Right cardiac atrium (tissue), 5 donors: ENCODE results near the gene ADAMTS3. TPM values are rescaled to one million over a fixed set of nuclear protein-coding genes. Genes with fewer than 3 reads are reported as not detected.

Source experiments
- ATAC-seq, 2 donors: fragments of 200-7000 bp; cut with Tn5 transposase; one replicate each; pipeline versions ENCODE4 v1.8.0 to v1.9.1; 2020; ENCODE audit warnings: moderate library complexity in 2 of 2, mild to moderate bottlenecking in 1 of 2
- DNase-seq, 3 donors: peaks; one replicate each; pipeline ENCODE4 v3.0.0-alpha.2; 2020
- H3K27ac ChIP-seq: one replicate; pipeline ENCODE4 v1.5.1; 2013; ENCODE audit warnings: mild to moderate bottlenecking, low read length, control low read depth, moderate library complexity
- H3K27me3 ChIP-seq: one replicate; pipeline ENCODE4 v1.6.1; 2013; ENCODE audit not compliant: control insufficient read depth, insufficient read depth
- H3K4me1 ChIP-seq: one replicate; pipeline ENCODE4 v1.6.1; 2013; ENCODE audit warnings: low read length; ENCODE audit not compliant: control insufficient read depth, insufficient read depth
- H3K4me3 ChIP-seq: one replicate; pipeline ENCODE4 v1.5.1; 2013; ENCODE audit warnings: low read length, control low read depth
- H3K9me3 ChIP-seq: one replicate; pipeline ENCODE4 v1.6.1; 2013; ENCODE audit warnings: low read length; ENCODE audit not compliant: control insufficient read depth
- WGBS: extraction: QIAGEN DNeasy Blood & Tissue Kit; methylation state at CpG from one replicate; pipeline ENCODE4 v1.1.7; 2013; 5-methylcytosine and 5-hydroxymethylcytosine counted together
- intact Hi-C, 4 donors: fragments of 100-400 bp; cut with DNase I; formaldehyde crosslinking; loops; one replicate each; pipeline versions ENCODE4 v1.11.0 to v1.14.0; 2022 to 2023
- long read RNA-seq, 4 donors: library from polyadenylated mRNA; unstranded; transcript quantifications; one replicate each; pipeline ENCODE4 v2.0.0, GENCODE V29; 2020 to 2021
- polyA plus RNA-seq: library from polyadenylated mRNA; stranded (reverse); fragments of 200-250 nt; gene quantifications from one replicate; pipeline ENCODE4 v1.2.3, GENCODE V29; 2013
- total RNA-seq, 4 donors: library from RNA; stranded (reverse); fragmentation: NEBNext Ultra II Directional; extraction: Animal tissue kit (Norgen Biotek cat#: 25700); gene quantifications; one replicate each; pipeline ENCODE4 v1.2.1, GENCODE V29; 2021
- donor health status: healthy with polysubstance abuse.
- donor health status: DM: no; HTN: yes; CAD: no.
- donor health status: DM: no; HTN: no; CAD: no.
- donor health status: DM: no; HTN: yes; CAD: no; lungs with severe emphysema.
- donor health status: DM: yes; HTN: yes; CAD: no.

Gene ADAMTS3
- total RNA-seq (1 to 10 TPM; 1.2 to 2.4 (median 2.2) TPM), polyA plus RNA-seq (0.70 TPM)
- long read RNA-seq, donor 1, partial matches to known transcripts = 0 of 2 reads
- long read RNA-seq, donor 1, other reads (novel, unspliced or antisense) = 2 of 2 reads
- long read RNA-seq, donor 2 = 0 reads
- long read RNA-seq, donor 3, partial matches to known transcripts = 3 of 5 reads
- long read RNA-seq, donor 3, other reads (novel, unspliced or antisense) = 2 of 5 reads
- long read RNA-seq, donor 4, partial matches to known transcripts = 0 of 1 reads
- long read RNA-seq, donor 4, other reads (novel, unspliced or antisense) = 1 of 1 reads

DNA sequence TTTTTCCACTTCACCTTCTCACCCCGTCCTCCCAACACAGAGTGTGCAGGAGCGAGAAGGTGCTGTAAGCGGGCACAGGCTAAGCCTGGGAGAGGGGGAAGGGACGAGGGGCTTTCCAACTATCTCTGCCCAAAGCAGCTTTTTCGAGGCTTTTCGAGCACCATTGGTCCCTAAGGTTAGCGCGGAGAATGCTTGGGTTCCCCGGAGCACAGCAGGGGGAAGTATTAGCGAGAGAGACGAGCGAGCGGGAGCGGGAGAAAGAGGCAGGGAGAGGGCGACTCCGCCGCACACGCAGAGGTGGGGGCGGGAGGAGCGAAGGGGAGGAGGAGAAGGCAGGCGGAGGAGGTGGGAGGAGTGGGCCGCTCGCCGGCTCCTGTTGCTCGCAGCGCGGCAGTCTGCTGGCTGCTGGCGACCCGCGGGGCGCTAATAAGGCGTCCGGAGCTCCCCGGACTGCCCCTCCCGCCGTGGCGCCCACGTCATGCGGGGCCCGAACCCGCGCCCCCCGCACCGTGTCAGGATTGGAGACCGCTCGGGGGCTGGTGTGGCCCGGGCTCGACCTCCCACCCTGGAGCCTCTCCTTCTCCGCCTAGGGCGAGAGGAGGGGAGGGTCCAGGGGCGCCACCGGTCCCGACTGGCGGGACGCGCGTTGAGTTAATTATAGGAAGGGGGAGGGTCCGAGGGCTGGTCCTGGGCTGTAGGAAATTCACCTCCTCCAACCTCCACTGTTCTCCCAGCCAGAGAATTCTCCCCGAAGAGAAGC, at the start of gene ADAMTS3:
TSS of gene ADAMTS3 (minus strand) at position 263 of the 760 bp plus-strand sequence. CDS start 459 bp downstream, outside the sequence.
- Histone ChIP-seq H3K9me3 (no peaks in the 10 kb centered on the region), H3K4me3 (peak within 1 kb of the TSS; percentile 86), H3K27me3 (no peaks in the 10 kb centered on the region), H3K27ac (peak within 1 kb of the TSS; percentile 53), H3K4me1 (no peaks in the 10 kb centered on the region)
- WGBS = under 1% methylated on average over 59 of the region's 59 CpGs
- peak; percentile 71 to 87 (median 86) for DNase-seq
- ATAC-seq = peak; percentile 91 to 92
- intact Hi-C loops = no loop called here

DNA sequence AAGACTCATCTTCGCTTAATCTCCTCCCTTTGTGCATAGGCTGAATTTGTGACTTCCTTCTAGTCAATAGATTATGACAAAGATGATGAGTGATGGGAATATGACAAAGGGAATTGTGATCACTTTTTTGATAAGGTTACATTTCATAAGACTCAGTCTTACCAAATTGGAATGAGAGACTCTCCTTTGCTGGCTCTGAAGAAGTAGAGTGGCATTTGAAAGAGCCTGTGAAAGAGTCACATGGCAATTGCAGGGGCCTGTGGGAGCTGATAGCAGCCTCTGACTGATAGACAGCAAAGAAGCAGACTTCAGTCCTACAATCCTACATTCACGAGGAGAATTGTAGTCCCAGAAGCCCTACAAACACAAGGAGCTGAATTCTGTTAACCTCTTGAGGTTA, 44.9 kb upstream of the ADAMTS3 start:
- no peaks in the 10 kb centered on the region for H3K27me3 ChIP-seq
- no peaks in the 10 kb centered on the region for H3K9me3 ChIP-seq
- ATAC-seq (no peak), DNase-seq (no peak)
- intact Hi-C loops = no loop called here
- no peak overlapping the region for H3K4me3 ChIP-seq
- no peak overlapping the region for H3K27ac ChIP-seq
- 57% methylated on average over 2 of the region's 2 CpGs for WGBS
- no peaks in the 10 kb centered on the region for H3K4me1 ChIP-seq

DNA sequence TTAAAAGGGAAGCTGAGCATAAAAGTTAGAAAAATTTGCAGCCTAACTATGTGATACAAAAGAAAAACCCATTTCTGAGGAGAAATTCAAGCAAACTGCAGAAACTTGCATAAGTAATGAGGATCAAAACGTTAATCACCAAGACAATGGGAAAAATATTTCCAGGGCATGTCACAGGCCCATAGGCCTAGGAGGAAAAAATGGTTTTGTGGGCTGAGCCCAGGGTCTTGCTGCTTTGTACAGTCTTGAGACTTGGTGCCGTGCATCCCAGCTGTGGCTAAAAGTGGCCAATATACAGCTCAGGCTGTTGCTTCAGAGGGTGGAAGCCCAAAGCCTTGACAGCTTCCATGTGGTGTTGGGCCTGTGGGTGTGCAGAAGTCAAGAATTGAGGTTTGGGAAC, 37.7 kb upstream of the ADAMTS3 start:
- no peak overlapping the region for H3K4me3 ChIP-seq
- H3K27me3 ChIP-seq = no peaks in the 10 kb centered on the region
- no peak for ATAC-seq
- no peak overlapping the region for H3K27ac ChIP-seq
- no peaks in the 10 kb centered on the region for H3K9me3 ChIP-seq
- DNase-seq = no peak
- intact Hi-C loops = no loop called here
- WGBS = 74% methylated on average over 2 of the region's 2 CpGs
- H3K4me1 ChIP-seq = no peaks in the 10 kb centered on the region

DNA sequence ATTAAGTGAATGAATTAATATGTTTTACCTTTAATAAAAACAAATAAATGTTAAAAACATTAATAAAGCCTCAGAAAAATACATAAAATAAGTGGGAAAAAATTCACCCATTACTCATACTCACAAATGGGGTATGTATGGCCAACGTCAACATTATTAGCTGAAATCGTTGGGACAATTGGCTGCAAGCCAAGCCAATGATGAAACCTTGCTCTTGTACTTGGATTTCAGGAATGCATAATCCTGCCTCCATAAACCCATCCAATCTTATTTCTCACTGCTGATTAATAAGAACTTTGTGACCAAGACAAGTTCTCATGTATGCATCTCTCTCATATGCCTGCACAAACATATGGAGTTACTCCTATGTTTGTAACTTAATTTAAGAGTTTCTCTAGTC, 35.3 kb upstream of the ADAMTS3 start:
- Histone ChIP-seq H3K9me3 (no peaks in the 10 kb centered on the region), H3K4me3 (no peak overlapping the region), H3K4me1 (no peaks in the 10 kb centered on the region), H3K27ac (no peak overlapping the region), H3K27me3 (no peaks in the 10 kb centered on the region)
- ATAC-seq (no peak), DNase-seq (peak in 1 of 3 donors; percentile 30)
- intact Hi-C loops = no loop called here
- WGBS = 42% methylated on average over 2 of the region's 2 CpGs

DNA sequence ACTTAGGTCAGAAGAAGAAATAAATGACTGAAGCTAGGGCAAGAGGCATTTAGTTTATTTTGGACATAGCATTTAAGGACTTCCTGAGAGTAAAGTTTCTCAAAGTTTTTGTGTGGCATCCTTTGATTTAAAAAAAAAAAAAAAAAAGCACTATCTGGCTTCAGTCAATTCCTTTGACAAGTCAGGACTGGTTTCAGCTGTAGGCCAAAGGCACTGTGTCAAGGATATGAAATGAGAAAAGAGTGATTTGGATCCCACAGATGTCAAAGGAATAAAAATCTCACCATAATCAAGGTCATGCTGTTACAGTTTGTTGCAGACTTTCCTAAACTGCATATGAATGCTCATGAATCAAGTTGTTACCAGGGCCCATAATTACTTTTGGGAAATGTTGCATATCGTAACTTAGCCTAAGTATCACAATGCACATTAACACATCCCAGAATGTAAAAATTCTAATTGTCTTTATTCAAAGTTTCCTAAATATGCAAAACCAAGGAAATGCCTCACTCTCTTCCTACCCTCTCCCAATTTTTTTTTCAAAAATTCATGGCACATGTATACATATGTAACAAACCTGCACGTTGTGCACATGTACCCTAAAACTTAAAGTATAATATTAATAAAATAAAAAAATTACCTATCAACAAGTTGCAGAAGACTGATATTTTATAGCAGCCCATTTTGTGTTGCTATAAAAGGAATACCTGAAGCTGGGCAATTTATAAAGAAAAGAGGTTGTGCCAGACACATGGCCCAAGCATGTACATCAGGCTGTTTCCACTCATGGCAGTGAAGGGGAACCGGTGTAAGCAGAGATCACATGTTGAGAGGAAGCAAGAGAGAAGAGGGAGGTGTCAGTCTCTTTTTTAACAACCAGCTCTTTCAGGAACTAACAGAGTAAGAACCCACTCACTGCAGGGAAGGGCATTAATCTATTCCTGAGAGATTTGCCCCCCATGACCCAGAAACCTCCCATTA, 33.7 kb upstream of the ADAMTS3 start:
- Histone ChIP-seq H3K4me3 (no peak overlapping the region), H3K4me1 (no peaks in the 10 kb centered on the region), H3K27me3 (no peaks in the 10 kb centered on the region), H3K9me3 (no peaks in the 10 kb centered on the region), H3K27ac (no peak overlapping the region)
- intact Hi-C loops = no loop called here
- WGBS = 76% methylated on average over 3 of the region's 3 CpGs
- ATAC-seq (no peak), DNase-seq (no peak)

DNA sequence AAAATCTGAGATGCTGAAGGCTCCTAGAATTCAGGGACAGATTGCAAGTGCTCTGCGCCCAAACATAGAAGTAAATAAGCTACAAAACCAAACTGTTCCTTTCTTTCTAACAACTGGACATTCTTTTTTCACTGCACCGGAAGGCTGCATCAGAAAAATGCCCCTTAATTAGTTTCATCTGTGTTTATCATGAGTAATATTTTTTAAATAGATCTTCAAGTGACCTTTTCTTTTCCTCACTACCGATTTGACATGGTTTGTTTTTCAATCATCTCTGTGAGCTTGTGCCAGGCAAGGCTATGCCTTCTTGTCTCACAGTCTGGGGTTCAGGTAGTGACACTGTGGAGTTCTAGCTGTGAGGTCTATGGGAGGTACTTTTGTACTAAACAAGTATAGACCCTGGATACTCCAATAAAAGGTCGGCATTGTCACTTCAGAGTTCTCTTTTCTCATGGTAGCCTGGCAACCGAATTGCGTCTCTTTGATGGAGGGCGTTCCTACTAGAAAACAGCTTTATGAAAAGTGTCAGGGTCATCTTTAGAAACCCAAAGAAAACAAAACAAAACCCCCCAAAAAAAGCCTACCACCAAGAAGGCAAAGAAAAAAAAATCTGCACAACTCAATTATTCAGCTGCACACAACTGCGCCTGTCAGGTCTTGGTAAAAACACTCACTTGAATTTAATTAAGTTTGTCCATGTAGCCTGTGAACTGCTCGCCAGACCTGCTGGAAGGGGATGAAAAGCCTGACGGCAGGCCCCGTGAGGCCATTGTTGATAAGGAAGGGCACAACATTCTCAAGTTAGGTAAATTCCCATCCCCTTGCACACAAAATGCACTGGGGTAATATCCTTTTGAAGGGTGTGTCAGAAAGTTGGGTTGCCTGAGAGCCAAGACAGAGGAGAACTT, 22.8 kb upstream of the ADAMTS3 start:
- Histone ChIP-seq H3K4me3 (no peak overlapping the region), H3K27me3 (no peaks in the 10 kb centered on the region), H3K4me1 (no peaks in the 10 kb centered on the region), H3K9me3 (no peaks in the 10 kb centered on the region), H3K27ac (no peak overlapping the region)
- DNase-seq (no peak), ATAC-seq (no peak)
- 66% methylated on average over 11 of the region's 11 CpGs for WGBS
- intact Hi-C loops = no loop called here

DNA sequence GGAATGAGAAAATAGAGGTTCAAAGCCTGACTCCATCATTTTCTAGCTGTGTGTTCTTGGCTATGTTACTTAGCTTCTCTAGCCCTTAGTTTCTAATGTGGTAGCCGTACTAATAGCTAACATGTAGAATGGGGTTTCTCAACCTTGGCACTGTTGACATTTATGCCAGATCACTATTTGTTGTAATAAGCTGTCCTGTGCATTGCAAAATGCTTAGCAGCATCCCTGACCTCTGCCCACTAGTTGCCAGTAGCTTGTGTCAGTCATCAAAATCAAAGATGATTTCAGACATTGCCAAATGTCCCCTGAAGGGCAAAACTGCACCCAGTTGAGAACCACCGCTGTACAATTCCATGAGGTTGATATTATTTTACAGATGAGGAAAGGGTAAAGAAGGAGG, 18.3 kb upstream of the ADAMTS3 start:
- no peak overlapping the region for H3K4me3 ChIP-seq
- no peak overlapping the region for H3K27ac ChIP-seq
- no peaks in the 10 kb centered on the region for H3K9me3 ChIP-seq
- intact Hi-C loops = no loop called here
- ATAC-seq (no peak), DNase-seq (no peak)
- H3K27me3 ChIP-seq = no peaks in the 10 kb centered on the region
- no peaks in the 10 kb centered on the region for H3K4me1 ChIP-seq
- 89% methylated on average over 2 of the region's 2 CpGs for WGBS

DNA sequence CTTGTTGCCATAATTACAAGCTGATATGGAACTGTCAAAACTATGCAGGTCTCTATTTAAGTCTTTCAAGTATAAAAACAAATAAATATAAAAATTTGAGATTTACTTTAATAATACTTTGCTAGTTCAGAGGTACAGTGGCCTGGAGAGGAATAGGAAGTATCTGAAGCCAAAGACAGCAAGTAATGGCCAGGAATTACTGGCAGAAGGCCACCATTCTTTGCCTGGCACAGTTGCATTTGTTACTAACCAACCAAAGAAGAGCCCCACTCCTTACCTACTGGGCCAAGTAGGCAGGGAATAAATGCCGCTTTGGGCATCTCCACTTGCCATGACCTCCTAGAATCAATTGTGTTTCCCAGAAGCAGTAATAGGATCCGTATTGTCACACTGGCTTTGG, 13.8 kb upstream of the ADAMTS3 start:
- Histone ChIP-seq H3K27me3 (no peaks in the 10 kb centered on the region), H3K9me3 (no peaks in the 10 kb centered on the region), H3K27ac (no peak overlapping the region), H3K4me1 (no peaks in the 10 kb centered on the region), H3K4me3 (no peak overlapping the region)
- 0% methylated on average over 2 of the region's 2 CpGs for WGBS
- DNase-seq = peak in 1 of 3 donors; percentile 24
- ATAC-seq = peak; percentile 31 to 56
- intact Hi-C loops = no loop called here

DNA sequence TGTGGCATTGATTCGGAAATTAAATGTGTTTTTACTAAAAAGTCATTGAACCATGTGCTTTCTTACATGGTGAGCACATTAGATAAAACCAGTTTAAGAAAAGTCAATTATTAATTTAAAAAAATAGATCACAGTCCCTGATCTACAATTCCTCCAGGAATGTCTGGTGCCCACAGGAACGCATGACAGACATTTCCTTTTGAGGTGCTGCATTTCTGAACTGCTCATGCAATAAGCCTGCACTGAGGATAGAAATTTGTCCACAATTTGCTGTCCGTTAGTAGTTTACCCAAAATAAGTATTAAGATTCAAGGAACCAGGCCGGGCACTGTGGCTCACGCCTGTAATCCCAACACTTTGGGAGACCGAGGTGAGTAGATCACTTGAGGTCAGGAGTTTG, 8.2 kb upstream of the ADAMTS3 start:
- H3K27me3 ChIP-seq = no peaks in the 10 kb centered on the region
- H3K4me3 ChIP-seq = no peak overlapping the region
- no peak overlapping the region for H3K27ac ChIP-seq
- WGBS = 93% methylated on average over 6 of the region's 6 CpGs
- intact Hi-C loops = no loop called here
- ATAC-seq (no peak), DNase-seq (no peak)
- no peaks in the 10 kb centered on the region for H3K4me1 ChIP-seq
- H3K9me3 ChIP-seq = no peaks in the 10 kb centered on the region

DNA sequence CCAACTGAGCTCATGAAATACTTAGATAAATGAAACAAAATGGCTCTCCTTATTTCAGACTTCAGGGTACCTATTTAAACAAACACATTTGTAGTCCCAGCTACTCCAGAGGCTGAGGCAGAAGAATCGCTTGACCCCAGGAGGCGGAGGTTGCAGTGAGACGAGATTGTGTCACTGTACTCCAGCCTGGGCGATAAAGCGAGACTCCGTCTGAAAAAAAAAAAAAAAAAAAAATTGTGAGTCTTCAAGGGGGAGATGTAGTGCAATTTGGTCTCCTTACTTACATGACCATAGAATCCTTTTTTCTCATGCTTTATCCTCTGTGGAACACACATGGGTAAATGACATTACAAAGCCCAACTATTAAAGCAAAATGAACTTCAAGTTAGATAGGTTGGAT, 2.3 kb upstream of the ADAMTS3 start:
- Histone ChIP-seq H3K4me1 (no peaks in the 10 kb centered on the region), H3K27me3 (no peaks in the 10 kb centered on the region), H3K4me3 (no peak overlapping the region), H3K9me3 (no peaks in the 10 kb centered on the region), H3K27ac (no peak overlapping the region)
- 83% methylated on average over 6 of the region's 6 CpGs for WGBS
- ATAC-seq (no peak), DNase-seq (no peak)
- intact Hi-C loops = no loop called here
